Measurements from ENCODE around the gene AFDN.

AFDN gene

GRCh38 chr6:167796192-167796981, 30.3 kb upstream of the AFDN start:
- no peak for DNase-seq

- DNase-seq = no peak
Measured at GRCh38 chr6:167797011-167797471, 29.7 kb upstream of the AFDN start.

- no peak for DNase-seq
Measured at GRCh38 chr6:167797476-167798265, 29.0 kb upstream of the AFDN start.

- no peak for DNase-seq
Measured at GRCh38 chr6:167798453-167798852, 28.3 kb upstream of the AFDN start.

GRCh38 chr6:167799033-167799821, 27.5 kb upstream of the AFDN start:
- DNase-seq = no peak

GRCh38 chr6:167800549-167800948, 26.2 kb upstream of the AFDN start:
- no peak for DNase-seq

GRCh38 chr6:167801263-167801662, 25.4 kb upstream of the AFDN start:
- DNase-seq = no peak

GRCh38 chr6:167802339-167802738, 24.4 kb upstream of the AFDN start:
- no peak for DNase-seq

- DNase-seq = no peak
Measured at GRCh38 chr6:167803816-167804215, 22.9 kb upstream of the AFDN start.

GRCh38 chr6:167804281-167805013, 22.3 kb upstream of the AFDN start:
- no peak for DNase-seq

GRCh38 chr6:167805349-167806060, 21.2 kb upstream of the AFDN start:
- no peak for DNase-seq

- DNase-seq = no peak
Measured at GRCh38 chr6:167806061-167806700, 20.5 kb upstream of the AFDN start.

GRCh38 chr6:167807200-167807599, 19.5 kb upstream of the AFDN start:
- no peak for DNase-seq

- DNase-seq = no peak
Measured at GRCh38 chr6:167807756-167808155, 19.0 kb upstream of the AFDN start.

GRCh38 chr6:167811040-167811439, 15.7 kb upstream of the AFDN start:
- DNase-seq = no peak

GRCh38 chr6:167811442-167812087, 15.1 kb upstream of the AFDN start:
- no peak for DNase-seq

- no peak for DNase-seq
Measured at GRCh38 chr6:167812088-167812487, 14.6 kb upstream of the AFDN start.

GRCh38 chr6:167815296-167815980, 11.3 kb upstream of the AFDN start:
- no peak for DNase-seq

GRCh38 chr6:167817016-167817415, 9.7 kb upstream of the AFDN start:
- no peak for DNase-seq

GRCh38 chr6:167817729-167818128, 9.0 kb upstream of the AFDN start:
- DNase-seq = no peak
